Stimulated activated CD4-positive, alpha-beta T cell treated with anti-CD3 and anti-CD28 coated beads, Interleukin-4, amount 100 ng/mL, for 4 hours (primary cell): Measurements from ENCODE around the gene OR10T2.
"Not testable (repeated sequence)": the region's sequence is repeated elsewhere in the genome, so short reads cannot be mapped to it uniquely, and the experiment has no call there.

ENCODE experiments used
- DNase-seq, 2 experiments: peaks; one replicate each; pipeline ENCODE4 v3.0.0-alpha.2; 2020

OR10T2 gene

GRCh38 chr1:158355773-158356285, 43.4 kb downstream of the OR10T2 start:
- no peak for DNase-seq

- no peak for DNase-seq
Observed at GRCh38 chr1:158354255-158354654, 45.0 kb downstream of the OR10T2 start.

GRCh38 chr1:158353303-158354075, 45.8 kb downstream of the OR10T2 start, which contains the start of gene CD1E:
Gene CD1E (plus strand): TSS chr1:158353894. CDS start chr1:158353989, 95 bp downstream.
- DNase-seq, result no peak

GRCh38 chr1:158348946-158349345, 50.3 kb downstream of the OR10T2 start:
- DNase-seq, result not testable (repeated sequence)
